Glomerular visceral epithelial cell (primary cell): Measurements from ENCODE around the gene C9orf50.
A peak's percentile ranks its signal among the peaks of the same experiment; 100 is the strongest.
"Not testable (repeated sequence)": the region's sequence is repeated elsewhere in the genome, so short reads cannot be mapped to it uniquely, and the experiment has no call there.

ENCODE experiments used
- DNase-seq: peaks from one replicate; pipeline ENCODE4 v3.0.0-alpha.2; 2016; ENCODE audit errors: extremely low spot score

Gene C9orf50

GRCh38 chr9:129648092-129648763, 27.3 kb upstream of the C9orf50 start:
- DNase-seq = no peak

GRCh38 chr9:129647635-129648034, 26.7 kb upstream of the C9orf50 start:
- DNase-seq = no peak

- DNase-seq = no peak
These were observed 25.8 kb upstream of the C9orf50 start for GRCh38 chr9:129646654-129647053.

GRCh38 chr9:129646252-129646651, 25.4 kb upstream of the C9orf50 start:
- DNase-seq = no peak

GRCh38 chr9:129644902-129645301, 24.0 kb upstream of the C9orf50 start:
- DNase-seq = no peak

GRCh38 chr9:129644365-129644764, 23.5 kb upstream of the C9orf50 start:
- DNase-seq = no peak

GRCh38 chr9:129643706-129644105, 22.8 kb upstream of the C9orf50 start:
- DNase-seq = no peak

- peak; percentile 97 for DNase-seq
These were observed 21.1 kb upstream of the C9orf50 start, which contains the start of gene ASB6 for GRCh38 chr9:129641750-129642585. ASB6 (minus strand) TSS chr9:129642151; CDS start chr9:129641999, 152 bp downstream.

- no peak for DNase-seq
These were observed 20.2 kb upstream of the C9orf50 start for GRCh38 chr9:129640871-129641749.

- DNase-seq = peak; percentile 48
These were observed 19.4 kb upstream of the C9orf50 start for GRCh38 chr9:129640086-129640870.

- DNase-seq = no peak
These were observed 18.8 kb upstream of the C9orf50 start for GRCh38 chr9:129639756-129640085.

GRCh38 chr9:129639034-129639630, 18.2 kb upstream of the C9orf50 start:
- no peak for DNase-seq

GRCh38 chr9:129637673-129638439, 17.0 kb upstream of the C9orf50 start:
- DNase-seq = no peak

GRCh38 chr9:129637102-129637501, 16.2 kb upstream of the C9orf50 start:
- DNase-seq = no peak

GRCh38 chr9:129636343-129636742, 15.4 kb upstream of the C9orf50 start:
- DNase-seq = not testable (repeated sequence)

GRCh38 chr9:129635099-129636065, 14.5 kb upstream of the C9orf50 start:
- no peak for DNase-seq

GRCh38 chr9:129633848-129634247, 12.9 kb upstream of the C9orf50 start:
- DNase-seq = no peak

GRCh38 chr9:129633207-129633606, 12.3 kb upstream of the C9orf50 start:
- DNase-seq = no peak

- peak; percentile 47 for DNase-seq
These were observed 11.6 kb upstream of the C9orf50 start for GRCh38 chr9:129632460-129632859.
